GM12878 (cell line): ENCODE results near the gene POMP. TPM values are rescaled to one million over a fixed set of nuclear protein-coding genes. Genes with fewer than 3 reads are reported as not detected.

Experiments used
- ATAC-seq: fragments of 200-7000 bp; cut with Tn5 transposase; 3 replicates; pipeline ENCODE4 v1.9.1; 2020; ENCODE audit warnings: mild to moderate bottlenecking, moderate library complexity
- BruUV-seq: library from RNA; stranded (reverse); fragments of 400-500 nt; replicated peaks from 2 replicates; lab custom pipeline; 2021; lab: Mats Ljungman, UMichigan
- CTCF ChIA-PET: fragments of 300-600 bp; sonication (Branson Sonifier 250); formaldehyde crosslinking; extraction: SDS; loops from one replicate; lab custom pipeline; 2021; ENCODE audit warnings: inconsistent platforms; lab: Yijun Ruan, JAX
- POLR2A ChIA-PET: fragments of 350-600 bp; formaldehyde crosslinking; extraction: SDS; loops from one replicate; lab custom pipeline; 2021; ENCODE audit warnings: inconsistent platforms; lab: Charles Lee
- RAD21 ChIA-PET: fragments of 300-600 bp; sonication (Branson Sonifier 250); formaldehyde crosslinking; loops from one replicate; lab custom pipeline; 2023; ENCODE audit warnings: antibody characterized with exemption; ENCODE audit not compliant: unreplicated experiment; lab: Charles Lee
- SMC1A ChIA-PET: fragments of 300-600 bp; sonication (Branson Sonifier 250); formaldehyde crosslinking; loops from one replicate; lab custom pipeline; 2023; ENCODE audit not compliant: unreplicated experiment, uncharacterized antibody; lab: Charles Lee
- DNase-seq: peaks from one replicate; pipeline ENCODE4 v3.0.0-alpha.2; 2011; ENCODE audit warnings: low read depth, low spot score
- FAIRE-seq: peaks from 3 replicates; lab custom pipeline; 2011; peaks lifted over from hg19 to GRCh38; lab: Jason Lieb, UNC
- H2AFZ ChIP-seq: 2 replicates; pipeline ENCODE4 v1.6.0; 2011; ENCODE audit warnings: low read depth, low read length, control low read depth; ENCODE audit not compliant: control insufficient read depth
- H3K27ac ChIP-seq: 2 replicates; pipeline ENCODE4 v1.5.1; 2011; ENCODE audit warnings: control low read depth; ENCODE audit not compliant: control insufficient read depth, insufficient read depth
- H3K27me3 ChIP-seq, 2 experiments: replicated peaks in 1 of 2; 2 replicates each; pipeline versions ENCODE4 v1.6.0 to v1.6.1; 2011; ENCODE audit warnings: low read length in 1 of 2; ENCODE audit not compliant: control insufficient read depth in 2 of 2, insufficient read depth in 2 of 2
- H3K36me3 ChIP-seq, 2 experiments: 2 replicates each; pipeline ENCODE4 v1.5.1; 2011; ENCODE audit warnings: low read length in 1 of 2; ENCODE audit not compliant: control insufficient read depth in 2 of 2, insufficient read depth in 2 of 2
- H3K4me1 ChIP-seq: 2 replicates; pipeline ENCODE4 v1.6.1; 2011; ENCODE audit warnings: mild to moderate bottlenecking, low read length, moderate library complexity, mixed read lengths; ENCODE audit not compliant: control insufficient read depth, insufficient read depth
- H3K4me2 ChIP-seq: 2 replicates; pipeline ENCODE4 v1.6.0; 2011; ENCODE audit warnings: control low read depth; ENCODE audit not compliant: control insufficient read depth, insufficient read depth
- H3K4me3 ChIP-seq: fragments of 200-600 bp; sonication (generic); 2 replicates; pipeline ENCODE4 v1.5.1; 2016
- H3K79me2 ChIP-seq: 2 replicates; pipeline ENCODE4 v1.6.0; 2011; ENCODE audit warnings: low read length; ENCODE audit not compliant: control insufficient read depth, insufficient read depth
- H3K9ac ChIP-seq: 2 replicates; pipeline ENCODE4 v1.8.0; 2011; ENCODE audit warnings: low read length, control low read depth, mixed read lengths; ENCODE audit not compliant: control insufficient read depth, insufficient read depth
- H3K9me3 ChIP-seq: replicated peaks from 3 replicates; pipeline ENCODE4 v1.5.1; 2011; ENCODE audit warnings: mild to moderate bottlenecking, low read length; ENCODE audit not compliant: control insufficient read depth, insufficient read depth
- H4K20me1 ChIP-seq: 2 replicates; pipeline ENCODE4 v1.6.0; 2011; ENCODE audit not compliant: control insufficient read depth, insufficient read depth
- EED ChIP-seq: sonication (generic); IDR thresholded peaks from 2 replicates; pipeline ENCODE4 v1.6.1; 2016; ENCODE audit warnings: antibody characterized with exemption, low read depth
- IKZF2 ChIP-seq, 2 experiments: fragments of 450-650 bp; IDR thresholded peaks; 2 replicates each; pipeline ENCODE4 v1.6.1; 2017; ENCODE audit warnings: mild to moderate bottlenecking in 2 of 2, moderate library complexity in 2 of 2
- NKRF ChIP-seq: fragments of 450-650 bp; conservative IDR thresholded peaks from 2 replicates; pipeline ENCODE4 v1.6.1; 2017; ENCODE audit warnings: mild to moderate bottlenecking, moderate library complexity
- NR2C2 ChIP-seq: IDR thresholded peaks from 2 replicates; pipeline ENCODE4 v1.6.1; 2011; ENCODE audit warnings: borderline replicate concordance, low read depth; ENCODE audit not compliant: control insufficient read depth, insufficient read length
- WGBS: methylation state at CpG from one replicate; pipeline ENCODE4 v1.1.6; 2016; ENCODE audit warnings: low lambda C conversion rate; ENCODE audit not compliant: insufficient replicate concordance, insufficient coverage; ENCODE audit errors: missing lambda C conversion rate; 5-methylcytosine and 5-hydroxymethylcytosine counted together
- in situ Hi-C: fragments of 300-500 bp; cut with MboI; formaldehyde crosslinking; loops from 9 replicates; pipeline ENCODE4 v1.14.3; 2018; ENCODE audit warnings: mixed read lengths
- intact Hi-C: fragments of 100-400 bp; cut with micrococcal nuclease; formaldehyde crosslinking; loops from one replicate; pipeline ENCODE4 v1.14.2; 2022; ENCODE audit not compliant: unreplicated experiment
- polyA plus RNA-seq, 11 experiments: library from polyadenylated mRNA; depleted of rRNA in 4 of 11; unstranded in 6 of 11; stranded (reverse) in 5 of 11; fragments of >200 nt; fragmentation: Nextera tagmentation in 4 of 11; fragmentation: Illumina TruSeq in 1 of 11; extraction: Ambion mirVana in 4 of 11; extraction: Trizol in 1 of 11; gene quantifications; 1 replicate in 1 of 11; 2 replicates in 10 of 11; pipeline versions ENCODE4 v1.2.1 to v1.2.3, GENCODE V29; 2011 to 2016; ENCODE audit warnings: inconsistent platforms in 2 of 11, missing spikeins in 2 of 11, low read depth in 1 of 11
- total RNA-seq, 4 experiments: library from RNA; depleted of rRNA in 3 of 4; stranded (reverse); fragments of >200 nt in 3 of 4; fragmentation: Illumina TruSeq in 1 of 4; extraction: Trizol in 1 of 4; gene quantifications; 2 replicates each; pipeline versions ENCODE4 v1.2.1 to v1.2.3, GENCODE V29; 2013 to 2021
- TF ChIP-seq, protein P1 (sequence below), 3 experiments: IDR thresholded peaks in 2 of 3; conservative IDR thresholded peaks in 1 of 3; 2 replicates each; pipeline ENCODE4 v1.5.1; 2011; ENCODE audit warnings: low read depth in 3 of 3, low read length in 3 of 3, mild to moderate bottlenecking in 3 of 3, control low read depth in 2 of 3, moderate library complexity in 2 of 3, inconsistent platforms in 1 of 3, mixed read lengths in 1 of 3; ENCODE audit not compliant: control insufficient read depth in 2 of 3, insufficient read depth in 1 of 3; ENCODE audit errors: extremely low read depth in 1 of 3

POMP gene
- total and polyA plus RNA-seq, 10 of the 15 experiments (the other 5 are each of a cell fraction or from before 2014, with no cell fraction given) = 90.4 to 668 (median 144) TPM

DNA sequence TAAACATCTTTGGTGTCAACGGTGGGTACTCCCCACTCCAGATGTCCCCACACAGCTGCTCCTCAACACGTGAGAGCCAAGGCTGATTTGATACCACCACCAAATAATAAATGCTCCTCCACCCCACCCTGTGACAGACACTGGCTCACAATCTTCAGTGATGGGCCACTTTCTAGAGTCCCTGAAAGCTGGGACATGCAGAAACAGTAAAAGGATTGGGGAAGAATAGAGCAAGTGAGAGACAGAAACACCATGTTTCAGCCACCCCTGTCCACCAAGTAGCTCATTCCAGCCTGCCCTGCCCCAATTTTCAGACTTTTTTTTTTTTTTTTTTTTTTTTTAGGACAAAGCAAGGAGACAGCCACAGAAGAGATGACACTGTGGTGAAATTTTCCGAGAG, 58.2 kb downstream of the POMP start:
- no peaks in the 10 kb centered on the region for H3K4me1 ChIP-seq
- H3K27ac ChIP-seq = no peak overlapping the region
- ChIA-PET POLR2A (no interaction called here), RAD21 (interaction anchor here (0.8 to 1.3 kb wide), 2 partner anchors 74 to 182 kb away, joined by 3 to 4 read pairs; no protein-coding TSS in a partner anchor), SMC1A (interaction anchor here (0.7 to 1.1 kb wide), 3 partner anchors 32 to 756 kb away, joined by 3 read pairs; no protein-coding TSS in a partner anchor), CTCF (interaction anchor here (1.0 to 1.7 kb wide), 2 partner anchors 19 to 76 kb away, joined by 3 read pairs; no protein-coding TSS in a partner anchor)
- peak overlapping the region; percentile 65; the same call in 1 of the 2 replicates for H3K4me2 ChIP-seq
- intact Hi-C loops = no loop called here
- 65% methylated on average over 3 of the region's 3 CpGs for WGBS
- H3K9me3 ChIP-seq = no peaks in the 10 kb centered on the region
- ATAC-seq (no peak), FAIRE-seq (no peak), DNase-seq (no peak)
- in situ Hi-C loops = no loop called here
- no peak for TF ChIP-seq NKRF
- TF ChIP-seq, protein P1, sequence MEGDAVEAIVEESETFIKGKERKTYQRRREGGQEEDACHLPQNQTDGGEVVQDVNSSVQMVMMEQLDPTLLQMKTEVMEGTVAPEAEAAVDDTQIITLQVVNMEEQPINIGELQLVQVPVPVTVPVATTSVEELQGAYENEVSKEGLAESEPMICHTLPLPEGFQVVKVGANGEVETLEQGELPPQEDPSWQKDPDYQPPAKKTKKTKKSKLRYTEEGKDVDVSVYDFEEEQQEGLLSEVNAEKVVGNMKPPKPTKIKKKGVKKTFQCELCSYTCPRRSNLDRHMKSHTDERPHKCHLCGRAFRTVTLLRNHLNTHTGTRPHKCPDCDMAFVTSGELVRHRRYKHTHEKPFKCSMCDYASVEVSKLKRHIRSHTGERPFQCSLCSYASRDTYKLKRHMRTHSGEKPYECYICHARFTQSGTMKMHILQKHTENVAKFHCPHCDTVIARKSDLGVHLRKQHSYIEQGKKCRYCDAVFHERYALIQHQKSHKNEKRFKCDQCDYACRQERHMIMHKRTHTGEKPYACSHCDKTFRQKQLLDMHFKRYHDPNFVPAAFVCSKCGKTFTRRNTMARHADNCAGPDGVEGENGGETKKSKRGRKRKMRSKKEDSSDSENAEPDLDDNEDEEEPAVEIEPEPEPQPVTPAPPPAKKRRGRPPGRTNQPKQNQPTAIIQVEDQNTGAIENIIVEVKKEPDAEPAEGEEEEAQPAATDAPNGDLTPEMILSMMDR (IDR thresholded peaks at IDR 0.05 in 2 of 3, conservative IDR thresholded peaks at IDR 0.05 in 1 of 3; ENCODE audit: control insufficient read depth in 2 of 3, extremely low read depth in 1 of 3, insufficient read depth in 1 of 3, low read depth in 3 of 3, low read length in 3 of 3) = no peak
- no peak for TF ChIP-seq IKZF2 (IDR thresholded peaks at IDR 0.05)
- TF ChIP-seq EED = no peak
- TF ChIP-seq NR2C2 = no peak
- no peak overlapping the region for H2AFZ ChIP-seq
- no peaks in the 10 kb centered on the region for H4K20me1 ChIP-seq
- H3K79me2 ChIP-seq = no peaks in the 10 kb centered on the region
- no peak overlapping the region for H3K4me3 ChIP-seq
- H3K36me3 ChIP-seq = no peaks in the 10 kb centered on the region
- no peaks in the 10 kb centered on the region for H3K27me3 ChIP-seq
- H3K9ac ChIP-seq = no peak overlapping the region
- no TSS peak for BruUV-seq
